DOHH2 (cell line): ENCODE data around the gene HTD2.

Source experiments
- H3F3A ChIP-seq: fragments of 200-600 bp; sonication (generic), shearing (Covaris generic); 2 replicates; pipeline ENCODE4 v1.6.0; 2016; ENCODE audit warnings: antibody characterized with exemption, mild to moderate bottlenecking; ENCODE audit not compliant: control insufficient read depth, insufficient read depth
- H3K27ac ChIP-seq: fragments of 200-600 bp; sonication (generic); 2 replicates; pipeline ENCODE4 v1.5.1; 2014; ENCODE audit warnings: low read depth, mild to moderate bottlenecking, low read length, moderate library complexity
- H3K27me3 ChIP-seq: fragments of 200-600 bp; sonication (generic); 2 replicates; pipeline ENCODE4 v1.6.1; 2014; ENCODE audit warnings: mild to moderate bottlenecking, low read length, mixed read lengths; ENCODE audit not compliant: control insufficient read depth
- H3K36me3 ChIP-seq: fragments of 200-600 bp; sonication (generic); 2 replicates; pipeline ENCODE4 v1.6.1; 2014; ENCODE audit warnings: mild to moderate bottlenecking, low read length, moderate library complexity, mixed read lengths; ENCODE audit not compliant: control insufficient read depth
- H3K4me1 ChIP-seq: fragments of 200-600 bp; sonication (generic); 2 replicates; pipeline ENCODE4 v1.6.1; 2014; ENCODE audit warnings: mild to moderate bottlenecking, low read length, mixed read lengths; ENCODE audit not compliant: control insufficient read depth
- H3K4me2 ChIP-seq: fragments of 200-600 bp; sonication (generic); 2 replicates; pipeline ENCODE4 v1.6.0; 2014; ENCODE audit warnings: mild to moderate bottlenecking, low read length, moderate library complexity
- H3K4me3 ChIP-seq: fragments of 200-600 bp; sonication (generic); 2 replicates; pipeline ENCODE4 v1.5.1; 2014; ENCODE audit warnings: mild to moderate bottlenecking, low read length, mixed read lengths
- H3K79me2 ChIP-seq: fragments of 200-600 bp; sonication (generic); 2 replicates; pipeline ENCODE4 v1.6.1; 2014; ENCODE audit warnings: mild to moderate bottlenecking, low read length, mixed read lengths; ENCODE audit not compliant: control insufficient read depth
- H3K9me2 ChIP-seq: fragments of 200-600 bp; sonication (generic); replicated peaks from 2 replicates; pipeline ENCODE4 v1.6.1; 2014; ENCODE audit warnings: mild to moderate bottlenecking, low read length, mixed read lengths; ENCODE audit not compliant: control insufficient read depth
- H3K9me3 ChIP-seq: fragments of 200-600 bp; sonication (generic); 2 replicates; pipeline ENCODE4 v1.6.1; 2014; ENCODE audit warnings: antibody characterized with exemption, low read length, mixed read lengths; ENCODE audit not compliant: control insufficient read depth, insufficient read depth
- H4K20me1 ChIP-seq: fragments of 200-600 bp; sonication (generic); 2 replicates; pipeline ENCODE4 v1.6.0; 2014; ENCODE audit warnings: low read depth, mild to moderate bottlenecking, antibody characterized with exemption, low read length, moderate library complexity; ENCODE audit not compliant: control insufficient read depth, insufficient read depth
- EZH2phosphoT487 ChIP-seq: fragments of 200-600 bp; sonication (generic); IDR thresholded peaks from 2 replicates; pipeline ENCODE4 v1.6.1; 2017; ENCODE audit warnings: borderline replicate concordance, mild to moderate bottlenecking, antibody characterized with exemption, low read length, moderate library complexity, mixed read lengths
- TF ChIP-seq, protein P1 (sequence below): fragments of 200-600 bp; sonication (generic); IDR thresholded peaks from one replicate; pipeline ENCODE4 v1.5.1; 2014; ENCODE audit warnings: antibody characterized with exemption, mild to moderate bottlenecking, low read depth, low read length; ENCODE audit not compliant: poor library complexity, severe bottlenecking

The HTD2 gene

DNA sequence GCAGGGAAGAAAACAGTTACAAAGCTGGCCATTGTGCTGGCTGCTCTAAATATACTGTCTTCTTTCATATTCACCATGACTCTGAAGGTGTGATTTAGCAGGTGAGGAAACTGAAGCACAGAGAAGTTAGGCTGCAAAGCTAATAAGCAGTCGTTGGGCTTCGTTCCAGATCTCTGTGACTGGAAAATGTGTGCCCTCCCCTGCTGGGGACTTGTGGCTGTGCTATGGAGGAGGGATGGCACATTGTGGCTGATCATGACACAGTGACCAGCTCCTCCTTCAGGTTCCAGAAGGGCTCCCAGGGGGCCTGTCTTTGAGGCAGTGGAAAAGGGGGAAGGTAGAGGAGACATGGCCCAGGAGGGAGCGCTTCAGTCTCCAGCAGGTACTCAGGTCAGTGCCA lies 45.6 kb downstream of the HTD2 start:
- H3K79me2 ChIP-seq = peaks cover 81% of the 10 kb centered on the region
- H3K4me3 ChIP-seq = peak overlapping the region; percentile 71
- no peaks in the 10 kb centered on the region for H4K20me1 ChIP-seq
- H3K36me3 ChIP-seq = peaks cover 82% of the 10 kb centered on the region
- H3K27ac ChIP-seq = peak overlapping the region; percentile 99
- TF ChIP-seq EZH2phosphoT487 = no peak
- TF ChIP-seq, protein P1, sequence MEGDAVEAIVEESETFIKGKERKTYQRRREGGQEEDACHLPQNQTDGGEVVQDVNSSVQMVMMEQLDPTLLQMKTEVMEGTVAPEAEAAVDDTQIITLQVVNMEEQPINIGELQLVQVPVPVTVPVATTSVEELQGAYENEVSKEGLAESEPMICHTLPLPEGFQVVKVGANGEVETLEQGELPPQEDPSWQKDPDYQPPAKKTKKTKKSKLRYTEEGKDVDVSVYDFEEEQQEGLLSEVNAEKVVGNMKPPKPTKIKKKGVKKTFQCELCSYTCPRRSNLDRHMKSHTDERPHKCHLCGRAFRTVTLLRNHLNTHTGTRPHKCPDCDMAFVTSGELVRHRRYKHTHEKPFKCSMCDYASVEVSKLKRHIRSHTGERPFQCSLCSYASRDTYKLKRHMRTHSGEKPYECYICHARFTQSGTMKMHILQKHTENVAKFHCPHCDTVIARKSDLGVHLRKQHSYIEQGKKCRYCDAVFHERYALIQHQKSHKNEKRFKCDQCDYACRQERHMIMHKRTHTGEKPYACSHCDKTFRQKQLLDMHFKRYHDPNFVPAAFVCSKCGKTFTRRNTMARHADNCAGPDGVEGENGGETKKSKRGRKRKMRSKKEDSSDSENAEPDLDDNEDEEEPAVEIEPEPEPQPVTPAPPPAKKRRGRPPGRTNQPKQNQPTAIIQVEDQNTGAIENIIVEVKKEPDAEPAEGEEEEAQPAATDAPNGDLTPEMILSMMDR = peak; percentile 47
- no peaks in the 10 kb centered on the region for H3K27me3 ChIP-seq
- peaks cover 99% of the 10 kb centered on the region for H3K4me1 ChIP-seq
- H3F3A ChIP-seq = peaks cover 60% of the 10 kb centered on the region
- no peaks in the 10 kb centered on the region for H3K9me3 ChIP-seq
- peak overlapping the region; percentile 98 for H3K4me2 ChIP-seq
- H3K9me2 ChIP-seq = no peaks in the 10 kb centered on the region

DNA sequence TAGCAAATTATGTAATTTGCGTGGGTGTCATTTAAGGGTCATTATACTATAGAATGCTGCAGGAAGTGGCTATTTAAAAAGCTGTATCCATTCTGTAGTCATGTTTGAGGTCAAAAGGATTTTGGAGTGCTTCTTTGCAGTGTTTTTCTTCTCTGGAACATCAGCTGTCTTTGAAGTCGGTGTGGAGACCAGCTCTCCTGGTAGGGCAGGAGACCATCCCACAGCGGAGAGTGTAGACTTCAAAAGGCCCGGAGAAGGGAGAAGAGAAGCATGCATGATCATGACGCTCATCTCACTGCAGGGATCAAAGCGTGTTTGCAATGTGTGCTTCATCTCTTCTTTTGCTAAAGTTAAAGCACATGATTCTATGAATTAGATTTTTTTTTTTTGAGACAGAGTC lies 46.3 kb downstream of the HTD2 start:
- no peak for TF ChIP-seq EZH2phosphoT487
- TF ChIP-seq, protein P1 = no peak
- Histone ChIP-seq H3K4me2 (peak overlapping the region; percentile 98), H3K9me3 (no peaks in the 10 kb centered on the region), H4K20me1 (no peaks in the 10 kb centered on the region), H3K79me2 (peaks cover 81% of the 10 kb centered on the region), H3F3A (peaks cover 52% of the 10 kb centered on the region), H3K4me3 (peak overlapping the region; percentile 71), H3K27me3 (no peaks in the 10 kb centered on the region), H3K4me1 (peaks cover 99% of the 10 kb centered on the region), H3K27ac (peak overlapping the region; percentile 99), H3K9me2 (no peaks in the 10 kb centered on the region), H3K36me3 (peaks cover 81% of the 10 kb centered on the region)

DNA sequence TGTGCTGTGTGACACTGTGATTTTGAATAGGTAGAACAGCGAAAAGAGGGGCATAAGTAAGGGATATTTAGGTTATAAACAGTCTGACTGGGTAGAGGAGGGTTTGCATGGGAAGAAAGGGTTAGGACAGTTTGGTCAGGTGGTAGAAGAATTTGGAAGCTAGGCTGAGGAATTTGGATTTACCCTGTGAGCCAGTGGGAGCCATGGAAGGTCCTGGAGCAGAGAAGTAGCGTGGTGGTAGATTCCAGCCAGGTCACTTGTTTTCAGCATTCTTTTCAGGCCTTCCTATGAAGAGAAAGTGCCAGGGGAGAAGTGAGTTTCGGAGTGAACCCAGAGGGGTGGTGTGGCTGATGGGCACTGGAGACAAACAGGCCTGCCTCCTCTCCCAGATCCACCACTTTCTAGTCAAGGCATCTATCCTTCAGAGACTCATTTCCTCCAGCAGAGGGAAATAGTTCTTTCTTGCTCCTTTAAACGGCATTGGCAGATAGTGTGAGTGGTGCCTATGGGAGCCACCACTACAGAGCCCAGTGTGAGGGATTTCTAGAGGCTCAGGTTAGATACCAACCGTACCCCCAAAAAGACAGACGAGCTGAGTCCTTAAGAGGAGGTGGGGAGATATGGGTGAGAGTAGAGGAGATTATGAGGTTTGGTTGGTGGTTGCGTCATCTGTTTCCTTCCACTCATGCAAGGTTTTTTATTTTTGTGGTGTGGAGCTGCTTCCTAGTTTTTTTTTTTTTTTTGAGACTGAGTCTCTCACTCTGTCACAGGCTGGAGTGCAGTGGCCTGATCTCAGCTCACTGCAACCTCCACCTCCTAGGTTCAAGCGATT lies 47.6 kb downstream of the HTD2 start:
- H3K4me3 ChIP-seq = peak overlapping the region; percentile 71
- H3K4me1 ChIP-seq = peaks cover 99% of the 10 kb centered on the region
- H3K9me2 ChIP-seq = no peaks in the 10 kb centered on the region
- peaks cover 84% of the 10 kb centered on the region for H3K79me2 ChIP-seq
- peak overlapping the region; percentile 98 for H3K4me2 ChIP-seq
- no peaks in the 10 kb centered on the region for H3K9me3 ChIP-seq
- peaks cover 83% of the 10 kb centered on the region for H3K36me3 ChIP-seq
- H3K27ac ChIP-seq = peak overlapping the region; percentile 99
- no peaks in the 10 kb centered on the region for H3K27me3 ChIP-seq
- H4K20me1 ChIP-seq = peaks cover 6% of the 10 kb centered on the region; the same call in 1 of the 2 replicates
- peaks cover 39% of the 10 kb centered on the region for H3F3A ChIP-seq
- TF ChIP-seq, protein P1 = peak; percentile 14
- TF ChIP-seq EZH2phosphoT487 = no peak
